Chondrocyte (in vitro differentiated cells): ENCODE data around the gene DOCK2. TPM values are rescaled to one million over a fixed set of nuclear protein-coding genes. Genes with fewer than 3 reads are reported as not detected.

Source experiments
- DNase-seq: peaks from one replicate; pipeline ENCODE4 v3.0.0; 2021; ENCODE audit warnings: mixed read lengths, low spot score
- H3K27ac Mint-ChIP-seq: one replicate; pipeline ENCODE4 v1.8.0; 2021; ENCODE audit warnings: mild to moderate bottlenecking, moderate library complexity, mixed read lengths; ENCODE audit not compliant: unreplicated experiment
- H3K27me3 Mint-ChIP-seq: 2 replicates; pipeline ENCODE4 v1.8.0; 2021; ENCODE audit warnings: low read depth, mixed read lengths
- H3K36me3 Mint-ChIP-seq: 2 replicates; pipeline ENCODE4 v1.8.0; 2021; ENCODE audit warnings: low read depth, mixed read lengths
- H3K4me1 Mint-ChIP-seq: 2 replicates; pipeline ENCODE4 v1.8.0; 2021; ENCODE audit warnings: low read depth, mild to moderate bottlenecking, mixed read lengths
- H3K4me3 Mint-ChIP-seq: one replicate; pipeline ENCODE4 v1.8.0; 2021; ENCODE audit warnings: mild to moderate bottlenecking, moderate library complexity, mixed read lengths; ENCODE audit not compliant: unreplicated experiment
- H3K9me3 Mint-ChIP-seq: 2 replicates; pipeline ENCODE4 v1.8.0; 2021; ENCODE audit warnings: low read depth, mixed read lengths
- total RNA-seq: library from RNA; stranded (reverse); gene quantifications from 3 replicates; pipeline ENCODE4 v1.2.1, GENCODE V29; 2021
- TF ChIP-seq, protein P1 (sequence below): fragments of 200-600 bp; sonication (generic); IDR thresholded peaks from 2 replicates; pipeline ENCODE4 v1.5.0; 2021; ENCODE audit warnings: antibody characterized with exemption, mild to moderate bottlenecking, moderate library complexity

Gene DOCK2
- total RNA-seq, 1 donor from 2014 or later: 3.1 TPM

GRCh38 chr5:169908864-169909263 is 271.8 kb downstream of the DOCK2 start:
- Mint-ChIP-seq H3K4me3 (no peak overlapping the region), H3K27ac (no peak overlapping the region), H3K9me3 (no peaks in the 10 kb centered on the region), H3K36me3 (no peaks in the 10 kb centered on the region), H3K4me1 (peaks cover 6% of the 10 kb centered on the region), H3K27me3 (no peaks in the 10 kb centered on the region)
- TF ChIP-seq, protein P1, sequence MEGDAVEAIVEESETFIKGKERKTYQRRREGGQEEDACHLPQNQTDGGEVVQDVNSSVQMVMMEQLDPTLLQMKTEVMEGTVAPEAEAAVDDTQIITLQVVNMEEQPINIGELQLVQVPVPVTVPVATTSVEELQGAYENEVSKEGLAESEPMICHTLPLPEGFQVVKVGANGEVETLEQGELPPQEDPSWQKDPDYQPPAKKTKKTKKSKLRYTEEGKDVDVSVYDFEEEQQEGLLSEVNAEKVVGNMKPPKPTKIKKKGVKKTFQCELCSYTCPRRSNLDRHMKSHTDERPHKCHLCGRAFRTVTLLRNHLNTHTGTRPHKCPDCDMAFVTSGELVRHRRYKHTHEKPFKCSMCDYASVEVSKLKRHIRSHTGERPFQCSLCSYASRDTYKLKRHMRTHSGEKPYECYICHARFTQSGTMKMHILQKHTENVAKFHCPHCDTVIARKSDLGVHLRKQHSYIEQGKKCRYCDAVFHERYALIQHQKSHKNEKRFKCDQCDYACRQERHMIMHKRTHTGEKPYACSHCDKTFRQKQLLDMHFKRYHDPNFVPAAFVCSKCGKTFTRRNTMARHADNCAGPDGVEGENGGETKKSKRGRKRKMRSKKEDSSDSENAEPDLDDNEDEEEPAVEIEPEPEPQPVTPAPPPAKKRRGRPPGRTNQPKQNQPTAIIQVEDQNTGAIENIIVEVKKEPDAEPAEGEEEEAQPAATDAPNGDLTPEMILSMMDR: no peak
- DNase-seq: no peak

DNA sequence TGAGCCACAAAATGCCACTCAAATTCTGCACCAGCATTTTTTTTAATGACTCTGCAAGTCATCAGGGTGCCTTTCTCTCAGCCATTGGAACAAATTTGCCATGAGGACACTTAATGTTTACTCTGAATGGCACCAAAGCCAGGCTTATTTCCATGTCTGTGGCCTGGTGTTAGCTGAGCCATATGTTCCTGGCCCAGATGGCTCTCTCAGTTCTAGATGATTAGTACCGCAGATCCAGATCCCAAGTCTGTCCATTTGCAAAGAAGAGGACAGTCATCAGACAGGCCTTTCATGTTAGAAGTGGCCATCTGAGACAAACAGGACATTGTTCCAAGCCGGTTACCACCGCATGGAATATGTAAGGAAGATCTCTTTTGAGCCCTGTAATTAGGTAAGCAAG is 272.9 kb downstream of the DOCK2 start:
- Mint-ChIP-seq H3K9me3 (no peaks in the 10 kb centered on the region), H3K4me1 (peaks cover 5% of the 10 kb centered on the region), H3K27ac (no peak overlapping the region), H3K27me3 (no peaks in the 10 kb centered on the region), H3K36me3 (no peaks in the 10 kb centered on the region), H3K4me3 (no peak overlapping the region)
- no peak for DNase-seq
- TF ChIP-seq, protein P1: no peak

GRCh38 chr5:169910393-169910792 is 273.3 kb downstream of the DOCK2 start:
- Mint-ChIP-seq H3K36me3 (no peaks in the 10 kb centered on the region), H3K4me1 (peaks cover 3% of the 10 kb centered on the region), H3K27me3 (no peaks in the 10 kb centered on the region), H3K27ac (no peak overlapping the region), H3K9me3 (no peaks in the 10 kb centered on the region), H3K4me3 (no peak overlapping the region)
- no peak for DNase-seq
- TF ChIP-seq, protein P1: no peak

GRCh38 chr5:169911448-169912212 is 274.6 kb downstream of the DOCK2 start:
- Mint-ChIP-seq H3K4me1 (no peaks in the 10 kb centered on the region), H3K4me3 (no peak overlapping the region), H3K9me3 (no peaks in the 10 kb centered on the region), H3K27ac (no peak overlapping the region), H3K36me3 (no peaks in the 10 kb centered on the region), H3K27me3 (no peaks in the 10 kb centered on the region)
- DNase-seq: no peak
- TF ChIP-seq, protein P1: no peak

DNA sequence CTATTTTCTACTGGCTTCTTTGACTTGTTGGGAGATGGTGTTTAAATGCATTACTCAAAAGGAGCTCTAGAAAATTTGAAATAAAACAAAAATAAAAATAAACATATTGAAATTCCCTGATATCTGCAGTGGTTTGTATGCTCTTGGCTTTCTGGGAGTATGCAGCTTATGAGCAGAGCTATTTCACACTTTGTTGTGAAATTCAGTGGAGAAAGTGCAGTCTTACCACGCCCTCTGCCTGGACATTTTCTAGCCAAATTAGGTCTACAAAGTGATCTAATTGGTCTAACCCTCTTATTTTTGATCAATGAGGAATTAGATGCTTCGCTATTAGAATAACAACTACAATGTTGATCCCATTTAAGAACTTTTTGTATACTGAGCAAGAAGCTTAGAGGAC is 276.4 kb downstream of the DOCK2 start:
- Mint-ChIP-seq H3K4me3 (no peak overlapping the region), H3K36me3 (no peaks in the 10 kb centered on the region), H3K9me3 (no peaks in the 10 kb centered on the region), H3K27me3 (no peaks in the 10 kb centered on the region), H3K4me1 (no peaks in the 10 kb centered on the region), H3K27ac (no peak overlapping the region)
- DNase-seq: no peak
- TF ChIP-seq, protein P1: no peak
